Adrenal gland (tissue), 12 donors: ENCODE data around the gene COMMD1. TPM values are rescaled to one million over a fixed set of nuclear protein-coding genes. Genes with fewer than 3 reads are reported as not detected.
"Not testable (repeated sequence)": the region's sequence is repeated elsewhere in the genome, so short reads cannot be mapped to it uniquely, and the experiment has no call there.

ENCODE experiments used
- DNase-seq, 7 donors: peaks; one replicate each; pipeline ENCODE4 v3.0.0-alpha.2; 2019 to 2020
- H3K27ac ChIP-seq, 5 donors: fragments of 200-600 bp; sonication (generic) in 4 of 5; 1 replicate in 3 of 5; 2 replicates in 2 of 5; pipeline versions ENCODE4 v1.5.1 to v1.8.0; 2016 to 2020; ENCODE audit warnings: mild to moderate bottlenecking in 1 of 5
- H3K27me3 ChIP-seq: fragments of 200-600 bp; 2 replicates; pipeline ENCODE4 v1.8.0; 2021
- H3K36me3 ChIP-seq, 2 donors: fragments of 200-600 bp; replicated peaks in 1 of 2; 1 replicate in 1 of 2; 2 replicates in 1 of 2; pipeline versions ENCODE4 v1.5.1 to v1.8.0; 2018 to 2022
- H3K4me1 ChIP-seq, 2 donors: fragments of 200-600 bp; replicated peaks in 1 of 2; 1 replicate in 1 of 2; 2 replicates in 1 of 2; pipeline versions ENCODE4 v1.5.1 to v1.8.0; 2018 to 2021
- H3K4me3 ChIP-seq, 4 donors: fragments of 200-600 bp; sonication (generic) in 3 of 4; one replicate each; pipeline ENCODE4 v1.5.1; 2016 to 2018
- H3K9me3 ChIP-seq, 3 donors: fragments of 200-600 bp; sonication (generic) in 1 of 3; replicated peaks in 1 of 3; 1 replicate in 2 of 3; 2 replicates in 1 of 3; pipeline versions ENCODE4 v1.5.1 to v1.8.0; 2016 to 2021
- POLR2A ChIP-seq, 2 donors: fragments of 450-650 bp; IDR thresholded peaks; one replicate each; pipeline ENCODE4 v1.6.1; 2017; ENCODE audit warnings: antibody characterized with exemption in 2 of 2, mild to moderate bottlenecking in 2 of 2, moderate library complexity in 1 of 2
- WGBS, 4 donors: extraction: QIAGEN DNeasy Blood & Tissue Kit in 2 of 4; methylation state at CpG; one replicate each; pipeline versions ENCODE4 v1.1.5 to v1.1.7; 2013 to 2017; 5-methylcytosine and 5-hydroxymethylcytosine counted together
- intact Hi-C, 2 donors: fragments of 100-400 bp; cut with DNase I; formaldehyde crosslinking; loops; one replicate each; pipeline versions ENCODE4 v1.14.1 to v1.15.0; 2022 to 2023
- polyA plus RNA-seq, 3 donors: library from polyadenylated mRNA; stranded (reverse); fragments of 200-250 nt in 2 of 3; fragments of 350-450 nt in 1 of 3; fragmentation: Illumina TruSeq in 1 of 3; extraction: RNeasy Lipid Tissue Mini Kit (QIAGEN cat#74804) in 1 of 3; gene quantifications; one replicate each; pipeline ENCODE4 v1.2.3, GENCODE V29; 2013 to 2014
- total RNA-seq, 9 donors: library from RNA; depleted of rRNA in 4 of 9; stranded (reverse); fragments of >200 nt in 4 of 9; fragments of 120-200 nt in 1 of 9; fragmentation: NEBNext Ultra II Directional in 1 of 9; extraction: Animal tissue kit (Norgen Biotek cat#: 25700) in 1 of 9; gene quantifications; one replicate each; pipeline versions ENCODE4 v1.1.0 to v1.2.4, GENCODE V29; 2013 to 2023
- TF ChIP-seq, protein P1 (sequence below), 6 experiments: fragments of 450-650 bp in 4 of 6; fragments of 200-600 bp in 2 of 6; sonication (generic) in 1 of 6; IDR thresholded peaks; 1 replicate in 5 of 6; 2 replicates in 1 of 6; pipeline versions ENCODE4 v1.5.1 to v1.8.0; 2016 to 2021; ENCODE audit warnings: antibody characterized with exemption in 6 of 6, mild to moderate bottlenecking in 2 of 6, moderate library complexity in 1 of 6
- donor health status: healthy with polysubstance abuse.
- donor health status: Bipolar disorder and iron deficiency.
- donor health status: DM: yes; HTN: yes; CAD: no.
- donor health status: DM: no; HTN: no; CAD: no.
- donor health status: DM: no; HTN: no; CAD: no.
- donor health status: DM: yes; HTN: yes; CAD: no.

The COMMD1 gene
- total and polyA plus RNA-seq, 12 donors: 35.5 to 89.9 (median 55.4) TPM

DNA sequence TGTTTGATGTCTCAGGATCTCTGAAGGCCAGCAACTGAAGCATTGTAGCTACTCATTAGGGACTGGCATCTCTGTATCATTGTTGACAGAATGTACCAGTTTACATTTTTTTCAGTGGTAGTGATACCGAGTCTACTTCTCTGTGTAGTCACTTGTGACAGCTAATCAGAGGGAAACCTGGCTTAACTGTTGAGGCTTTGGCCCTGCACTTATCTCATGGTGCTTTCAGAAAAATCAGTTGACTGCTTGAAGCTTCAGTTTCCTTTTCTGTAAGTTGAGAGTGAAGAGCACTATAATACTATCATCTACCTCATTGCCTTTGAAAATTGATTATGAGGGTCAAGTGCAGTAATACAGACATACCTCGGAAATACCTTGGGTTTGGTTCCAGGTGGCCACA lies 90.0 kb downstream of the COMMD1 start:
- H3K27ac ChIP-seq: no peak overlapping the region
- WGBS, 4 donors: 79 to 83% (median 80%) methylated on average over 2 of the region's 2 CpGs
- TF ChIP-seq, protein P1, sequence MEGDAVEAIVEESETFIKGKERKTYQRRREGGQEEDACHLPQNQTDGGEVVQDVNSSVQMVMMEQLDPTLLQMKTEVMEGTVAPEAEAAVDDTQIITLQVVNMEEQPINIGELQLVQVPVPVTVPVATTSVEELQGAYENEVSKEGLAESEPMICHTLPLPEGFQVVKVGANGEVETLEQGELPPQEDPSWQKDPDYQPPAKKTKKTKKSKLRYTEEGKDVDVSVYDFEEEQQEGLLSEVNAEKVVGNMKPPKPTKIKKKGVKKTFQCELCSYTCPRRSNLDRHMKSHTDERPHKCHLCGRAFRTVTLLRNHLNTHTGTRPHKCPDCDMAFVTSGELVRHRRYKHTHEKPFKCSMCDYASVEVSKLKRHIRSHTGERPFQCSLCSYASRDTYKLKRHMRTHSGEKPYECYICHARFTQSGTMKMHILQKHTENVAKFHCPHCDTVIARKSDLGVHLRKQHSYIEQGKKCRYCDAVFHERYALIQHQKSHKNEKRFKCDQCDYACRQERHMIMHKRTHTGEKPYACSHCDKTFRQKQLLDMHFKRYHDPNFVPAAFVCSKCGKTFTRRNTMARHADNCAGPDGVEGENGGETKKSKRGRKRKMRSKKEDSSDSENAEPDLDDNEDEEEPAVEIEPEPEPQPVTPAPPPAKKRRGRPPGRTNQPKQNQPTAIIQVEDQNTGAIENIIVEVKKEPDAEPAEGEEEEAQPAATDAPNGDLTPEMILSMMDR (IDR thresholded peaks at IDR 0.05): no peak
- no peak for TF ChIP-seq POLR2A (IDR thresholded peaks at IDR 0.05)
- no peak for DNase-seq
- intact Hi-C loops: loop anchor here in 1 of 2 donors (10.0 kb wide), 1 partner anchor 419 kb away; no protein-coding TSS in a partner anchor
- no peaks in the 10 kb centered on the region for H3K9me3 ChIP-seq
- no peaks in the 10 kb centered on the region for H3K4me1 ChIP-seq
- no peak overlapping the region for H3K4me3 ChIP-seq
- no peaks in the 10 kb centered on the region for H3K36me3 ChIP-seq
- H3K27me3 ChIP-seq: no peaks in the 10 kb centered on the region

DNA sequence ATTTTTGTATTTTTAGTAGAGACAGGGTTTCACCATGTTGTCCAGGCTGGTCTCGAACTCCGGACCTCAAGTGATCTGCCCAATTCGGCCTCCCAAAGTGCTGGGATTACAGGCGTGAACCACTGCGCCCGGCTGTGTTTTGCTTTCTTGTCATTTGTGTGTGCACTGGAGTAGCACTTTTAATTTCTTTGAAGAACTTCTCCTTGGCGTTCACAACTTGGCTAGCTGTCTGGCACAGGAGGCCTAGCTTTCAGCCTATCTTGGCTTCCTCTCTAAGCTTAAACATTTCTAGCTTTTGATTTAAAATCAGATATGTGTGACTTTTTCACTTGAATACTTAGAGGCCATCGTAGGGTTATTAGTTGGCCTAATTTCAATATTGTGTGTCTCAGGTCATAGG lies 93.0 kb downstream of the COMMD1 start:
- no peak for TF ChIP-seq POLR2A (IDR thresholded peaks at IDR 0.05)
- TF ChIP-seq, protein P1 (IDR thresholded peaks at IDR 0.05): no peak
- intact Hi-C loops: loop anchor here in 1 of 2 donors (10.0 kb wide), 1 partner anchor 416 kb away; no protein-coding TSS in a partner anchor

DNA sequence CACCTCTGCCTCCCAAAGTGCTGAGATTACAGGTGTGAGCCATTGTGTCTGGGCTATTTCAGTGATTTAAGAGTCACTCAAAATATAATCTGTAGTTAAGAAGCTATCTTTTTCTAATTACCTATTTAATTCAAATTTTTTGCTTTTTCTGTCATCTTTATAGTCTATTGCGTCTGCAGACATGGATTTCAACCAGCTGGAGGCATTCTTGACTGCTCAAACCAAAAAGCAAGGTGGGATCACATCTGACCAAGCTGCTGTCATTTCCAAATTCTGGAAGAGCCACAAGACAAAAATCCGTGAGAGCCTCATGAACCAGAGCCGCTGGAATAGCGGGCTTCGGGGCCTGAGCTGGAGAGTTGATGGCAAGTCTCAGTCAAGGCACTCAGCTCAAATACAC lies 95.1 kb downstream of the COMMD1 start:
- intact Hi-C loops: no loop called here
- TF ChIP-seq, protein P1 (IDR thresholded peaks at IDR 0.05): no peak
- TF ChIP-seq POLR2A (IDR thresholded peaks at IDR 0.05): no peak

More for the DNA sequence above, 93.0 kb downstream of the COMMD1 start:
- Histone ChIP-seq H3K4me1 (no peaks in the 10 kb centered on the region), H3K27me3 (no peaks in the 10 kb centered on the region), H3K36me3 (no peaks in the 10 kb centered on the region), H3K4me3 (no peak overlapping the region), H3K9me3 (no peaks in the 10 kb centered on the region), H3K27ac (no peak overlapping the region)
- WGBS, 4 donors: 84 to 96% (median 92%) methylated on average over 8 of the region's 8 CpGs
- no peak for DNase-seq

DNA sequence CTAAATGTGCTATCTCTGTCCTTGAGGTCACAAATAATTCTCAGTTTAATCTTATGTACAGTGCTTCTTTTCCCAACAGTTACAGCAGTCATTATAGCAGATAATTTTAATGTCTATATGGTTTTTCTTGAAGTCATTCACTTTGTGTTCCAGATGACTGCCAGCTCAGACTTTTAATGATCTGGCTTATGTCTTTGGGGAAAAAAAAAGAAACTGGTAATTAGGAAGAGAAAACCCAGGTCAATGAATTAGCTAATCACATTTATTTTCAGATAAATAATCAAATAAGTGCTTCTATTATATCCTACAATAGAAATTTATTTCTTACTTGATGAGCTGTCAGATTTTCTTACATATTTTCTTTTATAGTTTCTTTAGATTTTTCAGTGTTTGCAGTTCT lies 96.0 kb downstream of the COMMD1 start:
- H3K9me3 ChIP-seq: no peaks in the 10 kb centered on the region
- DNase-seq: no peak
- H3K27ac ChIP-seq: no peak overlapping the region
- no peaks in the 10 kb centered on the region for H3K27me3 ChIP-seq
- no peak overlapping the region for H3K4me3 ChIP-seq
- intact Hi-C loops: no loop called here
- TF ChIP-seq, protein P1 (IDR thresholded peaks at IDR 0.05): no peak
- no peak for TF ChIP-seq POLR2A (IDR thresholded peaks at IDR 0.05)
- no peaks in the 10 kb centered on the region for H3K36me3 ChIP-seq
- no peaks in the 10 kb centered on the region for H3K4me1 ChIP-seq

More for the DNA sequence above, 95.1 kb downstream of the COMMD1 start:
- H3K36me3 ChIP-seq: no peaks in the 10 kb centered on the region
- no peaks in the 10 kb centered on the region for H3K9me3 ChIP-seq
- H3K27ac ChIP-seq: no peak overlapping the region
- DNase-seq: no peak
- H3K27me3 ChIP-seq: no peaks in the 10 kb centered on the region
- WGBS, 4 donors: 86 to 100% (median 95%) methylated on average over 5 of the region's 5 CpGs
- no peak overlapping the region for H3K4me3 ChIP-seq
- no peaks in the 10 kb centered on the region for H3K4me1 ChIP-seq

DNA sequence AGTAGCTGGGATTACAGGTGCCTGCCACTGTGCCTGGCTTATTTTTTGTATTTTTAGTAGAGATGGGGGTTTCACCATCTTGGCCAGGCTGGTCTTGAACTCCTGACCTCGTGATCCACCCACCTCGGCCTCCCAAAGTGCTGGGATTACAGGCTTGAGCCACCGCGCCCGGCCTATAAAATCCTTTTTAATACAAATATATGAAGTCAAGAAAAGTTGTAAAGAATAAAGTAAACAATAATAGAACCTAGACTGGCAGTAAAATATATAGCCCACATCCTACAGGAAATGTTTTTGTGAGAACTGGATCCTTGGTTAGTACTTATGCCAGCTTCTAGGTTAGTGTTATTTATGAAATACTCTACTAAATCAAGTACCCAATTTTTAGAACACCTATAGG lies 99.0 kb downstream of the COMMD1 start:
- H3K4me3 ChIP-seq, H3K4me1 ChIP-seq, H3K27me3 ChIP-seq, H3K36me3 ChIP-seq, H3K9me3 ChIP-seq, DNase-seq, H3K27ac ChIP-seq, intact Hi-C loops: not testable (repeated sequence)
- WGBS, 4 donors: 85 to 97% (median 90%) methylated on average over 5 of the region's 5 CpGs
